A549 (cell line): Measurements from ENCODE around the gene BRAF. TPM values are rescaled to one million over a fixed set of nuclear protein-coding genes. Genes with fewer than 3 reads are reported as not detected.

Experiments
- ATAC-seq, 2 experiments: fragments of 200-7000 bp in 1 of 2; fragments of >200 bp in 1 of 2; cut with Nextera tagmentation in 1 of 2; cut with Tn5 transposase in 1 of 2; 3 replicates each; pipeline versions ENCODE4 v1.8.0 to v1.9.1; 2018 to 2020; ENCODE audit warnings: mild to moderate bottlenecking in 1 of 2, moderate library complexity in 1 of 2
- CTCF ChIA-PET: fragments of 300-600 bp; sonication (Branson Sonifier 250); formaldehyde crosslinking; extraction: SDS; loops from one replicate; lab custom pipeline; 2021; ENCODE audit warnings: antibody characterized with exemption, inconsistent platforms; lab: Yijun Ruan, JAX
- POLR2A ChIA-PET: fragments of 350-600 bp; formaldehyde crosslinking; extraction: SDS; loops from one replicate; lab custom pipeline; 2021; ENCODE audit warnings: antibody characterized with exemption, inconsistent platforms; lab: Yijun Ruan, JAX
- DNase-seq, 2 experiments: peaks; one replicate each; pipeline versions ENCODE4 v3.0.0 to v3.0.0-alpha.2; 2011 to 2016; ENCODE audit warnings: low read depth in 1 of 2, low spot score in 1 of 2
- FAIRE-seq: peaks from 2 replicates; lab custom pipeline; 2011; peaks lifted over from hg19 to GRCh38; lab: Jason Lieb, UNC
- H3K27ac ChIP-seq, 2 experiments: fragments of >200 bp; sonication (Bioruptor Twin); formaldehyde crosslinking; 3 replicates each; pipeline ENCODE4 v1.5.1; 2016 to 2017
- H3K4me1 ChIP-seq: fragments of >200 bp; sonication (Bioruptor Twin); formaldehyde crosslinking; 3 replicates; pipeline ENCODE4 v1.6.1; 2016
- H3K4me2 ChIP-seq: fragments of >200 bp; sonication (Bioruptor Twin); formaldehyde crosslinking; 3 replicates; pipeline ENCODE4 v1.6.1; 2016
- H3K4me3 ChIP-seq: fragments of >200 bp; sonication (Bioruptor Twin); formaldehyde crosslinking; 3 replicates; pipeline ENCODE4 v1.5.1; 2016
- H3K9me3 ChIP-seq: fragments of >200 bp; sonication (Bioruptor Twin); formaldehyde crosslinking; 3 replicates; pipeline ENCODE4 v1.6.1; 2016
- ATOH8 ChIP-seq: fragments of 250-450 bp; sonication (Bioruptor Pico); IDR thresholded peaks from 2 replicates; pipeline ENCODE4 v1.5.0; 2020; ENCODE audit warnings: low read depth, mild to moderate bottlenecking, moderate library complexity
- BCL3 ChIP-seq: fragments of >200 bp; sonication (Bioruptor Twin); formaldehyde crosslinking; IDR thresholded peaks from 3 replicates; pipeline ENCODE4 v1.6.1; 2016
- BHLHE40 ChIP-seq: IDR thresholded peaks from 2 replicates; pipeline ENCODE4 v1.6.1; 2012; ENCODE audit warnings: low read depth, low read length, inconsistent platforms
- ELK1 ChIP-seq: fragments of 150-350 bp; IDR thresholded peaks from 2 replicates; pipeline ENCODE4 v1.6.1; 2014; ENCODE audit warnings: low read depth, mild to moderate bottlenecking, low read length
- FOSL2 ChIP-seq, 2 experiments: fragments of 450-650 bp in 1 of 2; fragments of >200 bp in 1 of 2; sonication (Bioruptor Twin) in 1 of 2; formaldehyde crosslinking; IDR thresholded peaks; 2 replicates each; pipeline versions ENCODE4 v1.5.0 to v1.6.1; 2016 to 2020; ENCODE audit warnings: mild to moderate bottlenecking in 1 of 2, moderate library complexity in 1 of 2
- FOXS1 ChIP-seq: fragments of 250-450 bp; sonication (Bioruptor Pico); IDR thresholded peaks from 2 replicates; pipeline ENCODE4 v1.5.0; 2020; ENCODE audit warnings: mild to moderate bottlenecking, moderate library complexity
- HES2 ChIP-seq: fragments of >200 bp; sonication (Bioruptor Twin); formaldehyde crosslinking; IDR thresholded peaks from 2 replicates; pipeline ENCODE4 v1.6.1; 2016
- HEYL ChIP-seq: fragments of 250-450 bp; sonication (Bioruptor Pico); IDR thresholded peaks from 2 replicates; pipeline ENCODE4 v1.8.0; 2021; ENCODE audit warnings: mild to moderate bottlenecking, moderate library complexity
- JUN ChIP-seq, 2 experiments: fragments of >200 bp; sonication (Bioruptor Twin); formaldehyde crosslinking; IDR thresholded peaks; 2 replicates in 1 of 2; 3 replicates in 1 of 2; pipeline ENCODE4 v1.6.1; 2016 to 2017
- MAFK ChIP-seq: fragments of 450-650 bp; IDR thresholded peaks from 2 replicates; pipeline ENCODE4 v1.6.1; 2014; ENCODE audit not compliant: partially characterized antibody
- PBX3 ChIP-seq: IDR thresholded peaks from 2 replicates; pipeline ENCODE4 v1.6.1; 2012
- RAD21 ChIP-seq, 2 experiments: fragments of >200 bp in 1 of 2; sonication (Bioruptor Twin) in 1 of 2; formaldehyde crosslinking in 1 of 2; IDR thresholded peaks in 1 of 2; conservative IDR thresholded peaks in 1 of 2; 2 replicates in 1 of 2; 3 replicates in 1 of 2; pipeline ENCODE4 v1.6.1; 2012 to 2018; ENCODE audit warnings: inconsistent platforms in 1 of 2
- RARB ChIP-seq: fragments of 250-450 bp; sonication (Bioruptor Pico); IDR thresholded peaks from 2 replicates; pipeline ENCODE4 v1.8.0; 2021; ENCODE audit warnings: mild to moderate bottlenecking, moderate library complexity
- RCOR1 ChIP-seq: fragments of 150-350 bp; IDR thresholded peaks from 2 replicates; pipeline ENCODE4 v1.6.1; 2014; ENCODE audit warnings: antibody characterized with exemption, low read length, low read depth
- RFX5 ChIP-seq: fragments of 450-650 bp; IDR thresholded peaks from 2 replicates; pipeline ENCODE4 v1.7.1; 2014; ENCODE audit warnings: antibody characterized with exemption, mild to moderate bottlenecking, moderate library complexity
- SMC3 ChIP-seq: fragments of >200 bp; sonication (Bioruptor Twin); formaldehyde crosslinking; IDR thresholded peaks from 3 replicates; pipeline ENCODE4 v1.6.1; 2018; ENCODE audit warnings: inconsistent platforms
- USF2 ChIP-seq: fragments of 450-650 bp; IDR thresholded peaks from 2 replicates; pipeline ENCODE4 v1.6.1; 2014; ENCODE audit warnings: antibody characterized with exemption
- ZNF302 ChIP-seq: fragments of 250-450 bp; sonication (Bioruptor Pico); IDR thresholded peaks from 2 replicates; pipeline ENCODE4 v1.9.0; 2021; ENCODE audit warnings: inconsistent platforms, mild to moderate bottlenecking, moderate library complexity
- ZSCAN20 ChIP-seq: fragments of 250-450 bp; sonication (Bioruptor Pico); IDR thresholded peaks from 2 replicates; pipeline ENCODE4 v1.8.0; 2022; ENCODE audit warnings: mild to moderate bottlenecking, moderate library complexity
- WGBS: methylation state at CpG from one replicate; pipeline ENCODE4 v1.1.6; 2017; ENCODE audit errors: missing lambda C conversion rate; 5-methylcytosine and 5-hydroxymethylcytosine counted together
- polyA plus RNA-seq, 4 experiments: library from polyadenylated mRNA; depleted of rRNA in 3 of 4; stranded (reverse); fragments of >200 nt; fragmentation: RNase III in 1 of 4; extraction: RNeasy Plus Mini Kit Qiagen cat#74134 plus additional on column Dnase treatment in 1 of 4; gene quantifications; 2 replicates in 3 of 4; 3 replicates in 1 of 4; pipeline ENCODE4 v1.2.3, GENCODE V29; 2011 to 2017

BRAF gene
- polyA plus RNA-seq, 2 of the 4 experiments (the other 2 are of a cell fraction) = 6.1 to 19.7 TPM

GRCh38 chr7:140672382-140673062, 252.2 kb downstream of the BRAF start, which contains the start of gene ADCK2 (continued):
- no peak for TF ChIP-seq ZNF302 (CRISPR knock-in tag)
- no peak for TF ChIP-seq PBX3

- WGBS = 78% methylated on average over 15 of the region's 15 CpGs
- FAIRE-seq (no peak), DNase-seq (no peak), ATAC-seq (no peak)
- Histone ChIP-seq H3K27ac (no peak overlapping the region), H3K4me1 (peaks cover 15% of the 10 kb centered on the region; the same call in 1 of the 3 replicates), H3K9me3 (no peaks in the 10 kb centered on the region), H3K4me3 (no peak overlapping the region), H3K4me2 (peak overlapping the region; percentile 85)
- ChIA-PET POLR2A (no interaction called here), CTCF (interaction anchor here (1.1 kb wide), 1 partner anchor 155 kb away, joined by 4 read pairs; no protein-coding TSS in a partner anchor)
- TF ChIP-seq HES2 (no peak), RARB (CRISPR knock-in tag) (no peak), ELK1 (no peak), ATOH8 (no peak), ZSCAN20 (CRISPR knock-in tag) (no peak), SMC3 (no peak), BCL3 (no peak), HEYL (CRISPR knock-in tag) (no peak), RAD21 (conservative IDR thresholded peaks at IDR 0.05 in 1 of 2, IDR thresholded peaks at IDR 0.05 in 1 of 2) (no peak), MAFK (no peak), RFX5 (no peak), FOXS1 (CRISPR knock-in tag) (no peak), RCOR1 (no peak), FOSL2 (IDR thresholded peaks at IDR 0.05) (no peak), FOSL2 (CRISPR knock-in tag; IDR thresholded peaks at IDR 0.05) (no peak), BHLHE40 (no peak), USF2 (no peak), JUN (IDR thresholded peaks at IDR 0.05) (no peak)
Observed at GRCh38 chr7:140671966-140672365, 252.8 kb downstream of the BRAF start.
